H1 (cell line): ENCODE data around the gene EPB42. TPM values are rescaled to one million over a fixed set of nuclear protein-coding genes. Genes with fewer than 3 reads are reported as not detected.

Experiments
- CTCF ChIA-PET: fragments of 300-600 bp; sonication (Branson Sonifier 250); formaldehyde crosslinking; loops from one replicate; lab custom pipeline; 2021; ENCODE audit not compliant: partially characterized antibody; lab: Charles Lee
- POLR2A ChIA-PET: fragments of 300-600 bp; sonication (Branson Sonifier 250); formaldehyde crosslinking; loops from one replicate; lab custom pipeline; 2021; ENCODE audit warnings: inconsistent platforms; ENCODE audit not compliant: partially characterized antibody; lab: Charles Lee
- DNase-seq, 2 experiments: peaks; one replicate each; pipeline versions ENCODE4 v3.0.0 to v3.0.0-alpha.2; 2010 to 2022; ENCODE audit warnings: low spot score in 2 of 2, low read depth in 1 of 2, mixed read lengths in 1 of 2
- FAIRE-seq: peaks from 2 replicates; lab custom pipeline; 2011; peaks lifted over from hg19 to GRCh38; lab: Jason Lieb, UNC
- H2AFZ ChIP-seq: 2 replicates; pipeline ENCODE4 v1.8.1; 2012; ENCODE audit warnings: low read length, inconsistent platforms
- H2AK5ac ChIP-seq: 2 replicates; pipeline ENCODE4 v1.6.1; 2013; ENCODE audit warnings: low read depth, low read length
- H2BK120ac ChIP-seq: replicated peaks from 2 replicates; pipeline ENCODE3; 2013; ENCODE audit warnings: low read depth, low read length, inconsistent platforms
- H2BK12ac ChIP-seq: 2 replicates; pipeline ENCODE4 v1.6.1; 2013; ENCODE audit warnings: low read depth, low read length
- H2BK15ac ChIP-seq: 2 replicates; pipeline ENCODE4 v1.6.1; 2013; ENCODE audit warnings: low read length
- H2BK20ac ChIP-seq: 2 replicates; pipeline ENCODE4 v1.6.1; 2013; ENCODE audit warnings: low read length
- H2BK5ac ChIP-seq: 2 replicates; pipeline ENCODE4 v1.6.1; 2013; ENCODE audit warnings: low read depth, low read length
- H3K14ac ChIP-seq: 2 replicates; pipeline ENCODE4 v1.6.1; 2013; ENCODE audit warnings: inconsistent platforms; ENCODE audit not compliant: insufficient read length
- H3K18ac ChIP-seq: 2 replicates; pipeline ENCODE4 v1.6.1; 2013; ENCODE audit warnings: low read length; ENCODE audit errors: extremely low read depth
- H3K23ac ChIP-seq: 2 replicates; pipeline ENCODE4 v1.6.1; 2013; ENCODE audit warnings: inconsistent platforms; ENCODE audit not compliant: insufficient read length
- H3K23me2 ChIP-seq: 2 replicates; pipeline ENCODE4 v1.6.1; 2013; ENCODE audit warnings: low read depth, low read length
- H3K27ac ChIP-seq: 2 replicates; pipeline ENCODE4 v1.6.1; 2011; ENCODE audit warnings: low read depth, low read length, inconsistent platforms
- H3K27me3 ChIP-seq, 4 experiments: replicated peaks in 1 of 4; 1 replicate in 1 of 4; 2 replicates in 3 of 4; pipeline versions ENCODE4 v1.6.1 to v1.8.1; 2011 to 2013; ENCODE audit warnings: low read length in 3 of 4, mild to moderate bottlenecking in 3 of 4, inconsistent platforms in 2 of 4, mixed read lengths in 2 of 4, moderate library complexity in 1 of 4; ENCODE audit not compliant: control insufficient read depth in 3 of 4, insufficient read depth in 3 of 4; ENCODE audit errors: extremely low read depth in 1 of 4
- H3K36me3 ChIP-seq, 4 experiments: 2 replicates each; pipeline versions ENCODE4 v1.6.1 to v1.8.1; 2011 to 2013; ENCODE audit warnings: mild to moderate bottlenecking in 4 of 4, low read length in 3 of 4, moderate library complexity in 2 of 4, control low read depth in 1 of 4, inconsistent platforms in 1 of 4; ENCODE audit not compliant: insufficient read depth in 4 of 4, control insufficient read depth in 2 of 4
- H3K4ac ChIP-seq: replicated peaks from 2 replicates; pipeline ENCODE3; 2013; ENCODE audit warnings: low read length, low read depth, mixed read lengths, inconsistent platforms; ENCODE audit not compliant: insufficient read length
- H3K4me1 ChIP-seq, 4 experiments: replicated peaks in 1 of 4; 1 replicate in 1 of 4; 2 replicates in 3 of 4; pipeline versions ENCODE4 v1.6.1 to v1.8.1; 2011 to 2013; ENCODE audit warnings: low read length in 3 of 4, inconsistent platforms in 2 of 4, mixed read lengths in 1 of 4; ENCODE audit not compliant: insufficient read depth in 4 of 4, control insufficient read depth in 3 of 4
- H3K4me2 ChIP-seq, 2 experiments: 2 replicates each; pipeline versions ENCODE4 v1.6.1 to v1.8.1; 2011 to 2013; ENCODE audit warnings: low read depth in 2 of 2, low read length in 2 of 2, control low read depth in 1 of 2, inconsistent platforms in 1 of 2, mild to moderate bottlenecking in 1 of 2; ENCODE audit not compliant: insufficient read depth in 1 of 2
- H3K4me3 ChIP-seq, 4 experiments: fragments of 200-600, 300-600 bp in 1 of 4; sonication (generic), shearing (Covaris generic), sonication (Bioruptor Twin) in 1 of 4; 2 replicates each; pipeline versions ENCODE4 v1.5.1 to v1.8.1; 2011 to 2016; ENCODE audit warnings: low read length in 4 of 4, low read depth in 3 of 4, control low read depth in 2 of 4, inconsistent platforms in 2 of 4, mild to moderate bottlenecking in 2 of 4, mixed read lengths in 1 of 4, moderate library complexity in 1 of 4; ENCODE audit not compliant: insufficient read depth in 2 of 4; ENCODE audit errors: extremely low read depth in 1 of 4
- H3K56ac ChIP-seq: replicated peaks from 2 replicates; pipeline ENCODE3; 2013; ENCODE audit warnings: low read depth, mild to moderate bottlenecking, mixed read lengths, low read length, inconsistent platforms; ENCODE audit not compliant: insufficient read length
- H3K79me1 ChIP-seq: 2 replicates; pipeline ENCODE4 v1.6.1; 2013; ENCODE audit warnings: low read depth, low read length, control low read depth
- H3K79me2 ChIP-seq, 2 experiments: 2 replicates each; pipeline versions ENCODE4 v1.6.1 to v1.8.1; 2012 to 2013; ENCODE audit warnings: low read length in 2 of 2, mild to moderate bottlenecking in 2 of 2, inconsistent platforms in 1 of 2; ENCODE audit not compliant: insufficient read depth in 2 of 2, control insufficient read depth in 1 of 2
- H3K9ac ChIP-seq, 4 experiments: replicated peaks in 1 of 4; 1 replicate in 1 of 4; 2 replicates in 3 of 4; pipeline versions ENCODE4 v1.6.1 to v1.8.1; 2011 to 2013; ENCODE audit warnings: low read depth in 3 of 4, low read length in 3 of 4, control low read depth in 2 of 4, mild to moderate bottlenecking in 2 of 4, moderate library complexity in 2 of 4, inconsistent platforms in 1 of 4; ENCODE audit errors: extremely low read depth in 1 of 4
- H3K9me3 ChIP-seq, 2 experiments: 2 replicates each; pipeline versions ENCODE4 v1.6.1 to v1.8.1; 2012 to 2013; ENCODE audit warnings: mild to moderate bottlenecking in 2 of 2, moderate library complexity in 2 of 2, control low read depth in 1 of 2, inconsistent platforms in 1 of 2, low read depth in 1 of 2, low read length in 1 of 2, mixed read lengths in 1 of 2; ENCODE audit not compliant: insufficient read depth in 2 of 2
- H4K20me1 ChIP-seq, 2 experiments: replicated peaks in 1 of 2; 2 replicates each; pipeline versions ENCODE3 to v1.8.1; 2011 to 2013; ENCODE audit warnings: inconsistent platforms in 2 of 2, low read length in 2 of 2, mild to moderate bottlenecking in 1 of 2; ENCODE audit not compliant: insufficient read depth in 2 of 2, control insufficient read depth in 1 of 2
- H4K5ac ChIP-seq: 2 replicates; pipeline ENCODE4 v1.6.1; 2013; ENCODE audit warnings: low read length, low read depth, mixed read lengths, inconsistent platforms; ENCODE audit not compliant: insufficient read length
- H4K8ac ChIP-seq: 2 replicates; pipeline ENCODE4 v1.8.0; 2013; ENCODE audit warnings: mild to moderate bottlenecking, moderate library complexity, low read length, inconsistent platforms; ENCODE audit not compliant: insufficient read depth; ENCODE audit errors: extremely low read depth
- H4K91ac ChIP-seq: replicated peaks from 2 replicates; pipeline ENCODE3; 2013; ENCODE audit warnings: low read length, mixed read lengths, inconsistent platforms; ENCODE audit not compliant: insufficient read length
- BACH1 ChIP-seq: IDR thresholded peaks from 2 replicates; pipeline ENCODE4 v1.6.1; 2012; ENCODE audit warnings: low read length, improper control_type of control experiment
- CBX5 ChIP-seq: fragments of 300-800, 300-1000 bp; sonication (generic); IDR thresholded peaks from 2 replicates; pipeline ENCODE4 v1.7.1; 2016; ENCODE audit warnings: antibody characterized with exemption, low read length, low read depth
- CREB1 ChIP-seq: IDR thresholded peaks from 2 replicates; pipeline ENCODE4 v1.6.1; 2012; ENCODE audit warnings: inconsistent platforms
- CTBP2 ChIP-seq: IDR thresholded peaks from 2 replicates; pipeline ENCODE4 v1.7.0; 2011; ENCODE audit warnings: borderline replicate concordance, mild to moderate bottlenecking, moderate library complexity, mixed read lengths, low read length; ENCODE audit not compliant: insufficient read depth, insufficient read length
- NANOG ChIP-seq: IDR thresholded peaks from 2 replicates; pipeline ENCODE4 v1.6.1; 2011; ENCODE audit warnings: low read length, low read depth, mild to moderate bottlenecking, inconsistent platforms; ENCODE audit not compliant: insufficient read depth, poor library complexity, severe bottlenecking
- POU5F1 ChIP-seq: IDR thresholded peaks from 2 replicates; pipeline ENCODE4 v1.6.1; 2011; ENCODE audit warnings: low read depth, mild to moderate bottlenecking, low read length, moderate library complexity
- RNF2 ChIP-seq: fragments of 200-900, 300-1000 bp; sonication (generic); IDR thresholded peaks from 2 replicates; pipeline ENCODE4 v1.7.1; 2016; ENCODE audit warnings: borderline replicate concordance, low read depth, mild to moderate bottlenecking, antibody characterized with exemption, low read length; ENCODE audit not compliant: poor library complexity, severe bottlenecking; ENCODE audit errors: missing control alignments
- SIN3A ChIP-seq, 2 experiments: IDR thresholded peaks in 1 of 2; conservative IDR thresholded peaks in 1 of 2; 2 replicates each; pipeline ENCODE4 v1.6.1; 2011 to 2012; ENCODE audit warnings: low read length in 2 of 2, improper control_type of control experiment in 1 of 2, low read depth in 1 of 2, mild to moderate bottlenecking in 1 of 2
- WGBS, 2 experiments: shearing (Covaris generic) in 1 of 2; methylation state at CpG; one replicate each; pipeline versions ENCODE4 v1.1.6 to v1.1.7; 2013 to 2015; ENCODE audit warnings: low lambda C conversion rate in 2 of 2, mixed read lengths in 2 of 2, inconsistent platforms in 1 of 2, low coverage in 1 of 2, missing lambda C conversion rate in 1 of 2; ENCODE audit not compliant: insufficient replicate concordance in 2 of 2, insufficient coverage in 1 of 2, insufficient read length in 1 of 2; ENCODE audit errors: extremely low coverage in 1 of 2, missing lambda C conversion rate in 1 of 2; 5-methylcytosine and 5-hydroxymethylcytosine counted together
- polyA plus RNA-seq, 7 experiments: library from polyadenylated mRNA; depleted of rRNA in 3 of 7; stranded (reverse) in 5 of 7; unstranded in 2 of 7; fragments of >200 nt in 5 of 7; fragments of 200-250 nt in 2 of 7; gene quantifications; 1 replicate in 5 of 7; 2 replicates in 1 of 7; 4 replicates in 1 of 7; pipeline versions ENCODE4 v1.2.1 to v1.2.3, GENCODE V29; 2011 to 2013; ENCODE audit warnings: missing spikeins in 2 of 7, mixed read lengths in 2 of 7
- total RNA-seq: library from RNA; stranded (reverse); fragmentation: NEBNext Ultra II Directional; extraction: Animal tissue kit (Norgen Biotek cat#: 25700); gene quantifications from 2 replicates; pipeline ENCODE4 v1.2.1, GENCODE V29; 2021

Gene EPB42
- total and polyA plus RNA-seq, 2 of the 8 experiments (the other 6 are each of a cell fraction or from before 2014, with no cell fraction given) = not detected

DNA sequence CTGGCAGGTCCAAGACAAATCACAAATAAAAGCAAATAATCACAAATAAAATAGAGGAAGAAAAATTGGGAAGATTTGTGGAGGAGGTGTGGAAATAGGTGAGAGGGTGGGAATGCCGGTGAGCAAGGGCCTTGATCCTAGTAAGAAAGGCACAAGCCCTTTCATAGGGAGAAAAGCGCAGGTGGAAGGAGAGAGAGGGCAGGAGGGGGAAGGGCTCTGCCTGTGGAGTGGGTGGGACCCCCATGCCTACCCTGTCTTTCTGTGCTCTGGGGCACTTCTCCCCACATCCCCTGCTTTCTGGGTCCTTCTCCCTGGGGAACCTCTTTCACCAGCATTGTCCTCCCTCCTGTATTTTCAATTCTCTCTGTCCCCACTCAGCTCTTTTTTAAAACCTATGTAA, 46.6 kb upstream of the EPB42 start:
- no peak overlapping the region for H3K23ac ChIP-seq
- CTCF ChIA-PET = interaction anchor here (0.6 to 6.3 kb wide), 15 partner anchors 9 to 89 kb away, joined by 3 to 82 read pairs (median 6); no protein-coding TSS in a partner anchor
- no peak overlapping the region for H4K91ac ChIP-seq
- H3K56ac ChIP-seq = no peak overlapping the region
- H2AK5ac ChIP-seq = no peak overlapping the region
- no peak overlapping the region for H3K4me2 ChIP-seq
- no peak overlapping the region for H3K4ac ChIP-seq
- H4K20me1 ChIP-seq = no peaks in the 10 kb centered on the region
- H4K8ac ChIP-seq = no peak overlapping the region
- H4K5ac ChIP-seq = no peak overlapping the region
- no peaks in the 10 kb centered on the region for H3K79me2 ChIP-seq
- no peak overlapping the region for H2BK5ac ChIP-seq
- TF ChIP-seq BACH1 (no peak), POU5F1 (no peak), CREB1 (no peak), SIN3A (conservative IDR thresholded peaks at IDR 0.05 in 1 of 2, IDR thresholded peaks at IDR 0.05 in 1 of 2; ENCODE audit: low read depth in 1 of 2, low read length in 2 of 2) (no peak), CBX5 (no peak), RNF2 (no peak), NANOG (no peak), CTBP2 (no peak)
- TF ChIP-seq, all 59 proteins: peak for 0
- Histone ChIP-seq H2BK12ac (no peak overlapping the region), H3K14ac (no peak overlapping the region), H3K79me1 (no peaks in the 10 kb centered on the region), H2BK20ac (no peak overlapping the region), H3K23me2 (no peaks in the 10 kb centered on the region), H3K9me3 (no peaks in the 10 kb centered on the region), H3K18ac (no peak overlapping the region), H3K4me3 (no peak overlapping the region), H3K27me3 (no peaks in the 10 kb centered on the region), H3K27ac (no peak overlapping the region), H3K9ac (no peak overlapping the region), H3K36me3 (no peaks in the 10 kb centered on the region), H3K4me1 (no peaks in the 10 kb centered on the region), H2BK120ac (no peak overlapping the region), H2AFZ (no peak overlapping the region), H2BK15ac (no peak overlapping the region)
- WGBS, 2 experiments = 83% methylated on average over 2 of the region's 2 CpGs; no CpG with 5 or more reads in 1 of the 2 experiments
- no peak for FAIRE-seq
- no peak for DNase-seq
- POLR2A ChIA-PET = interaction anchor here (1.1 kb wide), 1 partner anchor 75 kb away, joined by 3 read pairs; no protein-coding TSS in a partner anchor
